HG03571 (cell line): ENCODE measurements around the gene SEMA4C.

Experiments
- ATAC-seq: cut with Tn5 transposase; IDR thresholded peaks from one replicate; pipeline ENCODE4 v1.9.1; 2021; ENCODE audit not compliant: unreplicated experiment

SEMA4C gene

DNA sequence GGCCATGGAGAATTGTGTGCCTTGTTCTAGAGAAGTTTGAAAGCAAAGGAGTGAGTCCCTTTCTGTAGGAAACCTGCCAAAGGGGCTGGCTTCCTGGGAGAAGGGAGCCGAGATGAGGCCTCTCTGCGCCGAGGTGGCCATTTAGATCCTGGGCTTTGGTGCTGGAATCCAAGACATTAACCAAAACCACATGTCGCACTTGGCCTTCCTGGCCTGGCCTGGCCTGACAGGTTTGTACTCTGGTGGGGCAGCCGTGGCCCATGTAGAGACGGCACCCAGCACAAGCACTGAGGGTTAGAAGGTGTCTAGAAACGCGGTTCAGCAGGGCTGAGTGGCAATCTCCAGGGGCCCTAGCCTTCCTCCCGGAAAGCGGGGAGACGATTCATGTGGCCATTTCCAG is 46.7 kb downstream of the SEMA4C start:
- no peak for ATAC-seq

DNA sequence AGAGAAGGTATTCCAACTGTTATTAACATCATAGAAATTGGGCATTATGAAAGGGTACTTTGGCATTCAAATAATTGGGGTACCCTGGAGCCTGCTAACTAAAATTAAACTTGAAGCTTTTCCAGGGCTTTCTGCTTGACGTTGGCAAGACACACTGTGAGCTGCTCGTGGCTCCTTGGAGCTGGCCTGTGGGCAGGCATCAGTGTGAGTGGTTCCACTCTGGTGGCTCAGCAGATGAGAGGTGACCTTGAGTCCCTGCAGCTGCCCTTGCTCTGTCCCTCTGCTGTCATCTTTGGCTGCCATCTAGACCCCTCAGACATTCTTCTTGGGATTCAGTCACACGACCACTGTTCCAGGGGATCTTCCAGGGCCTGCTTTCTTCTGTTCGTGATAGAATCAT is 47.1 kb downstream of the SEMA4C start:
- no peak for ATAC-seq

DNA sequence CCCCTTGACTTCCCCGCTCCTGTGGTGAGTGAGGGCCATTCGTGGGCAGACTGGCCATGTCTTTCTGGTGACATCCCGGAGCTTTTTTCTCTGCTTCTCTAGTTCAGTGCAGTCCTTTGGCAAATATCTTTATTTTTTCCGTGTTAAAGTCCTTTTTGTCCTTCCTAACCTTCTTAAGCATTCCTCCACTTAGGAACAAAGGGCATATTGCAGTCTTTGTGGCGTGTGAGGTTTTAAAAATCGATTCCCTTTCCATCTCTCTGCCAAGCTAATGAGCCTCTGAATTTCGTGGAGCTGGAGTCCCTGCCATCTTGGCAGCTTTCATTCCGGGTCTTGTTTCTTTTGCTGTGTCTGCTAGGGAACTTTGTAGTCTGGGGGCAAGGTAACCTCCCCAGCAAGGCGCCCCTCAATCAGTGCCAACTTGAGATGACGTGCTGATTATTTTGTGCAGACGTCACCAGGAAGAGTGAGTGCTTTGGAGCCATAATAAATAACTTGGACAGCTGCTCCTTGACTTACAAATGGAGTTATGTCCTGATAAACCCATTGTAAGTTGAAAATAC is 48.7 kb downstream of the SEMA4C start:
- ATAC-seq = no peak

GRCh38 chr2:96819876-96820511 is 49.9 kb downstream of the SEMA4C start:
- no peak for ATAC-seq

GRCh38 chr2:96819128-96819875 is 50.6 kb downstream of the SEMA4C start:
- ATAC-seq = no peak

- no peak for ATAC-seq
These were observed 52.0 kb downstream of the SEMA4C start for GRCh38 chr2:96817882-96818281.

DNA sequence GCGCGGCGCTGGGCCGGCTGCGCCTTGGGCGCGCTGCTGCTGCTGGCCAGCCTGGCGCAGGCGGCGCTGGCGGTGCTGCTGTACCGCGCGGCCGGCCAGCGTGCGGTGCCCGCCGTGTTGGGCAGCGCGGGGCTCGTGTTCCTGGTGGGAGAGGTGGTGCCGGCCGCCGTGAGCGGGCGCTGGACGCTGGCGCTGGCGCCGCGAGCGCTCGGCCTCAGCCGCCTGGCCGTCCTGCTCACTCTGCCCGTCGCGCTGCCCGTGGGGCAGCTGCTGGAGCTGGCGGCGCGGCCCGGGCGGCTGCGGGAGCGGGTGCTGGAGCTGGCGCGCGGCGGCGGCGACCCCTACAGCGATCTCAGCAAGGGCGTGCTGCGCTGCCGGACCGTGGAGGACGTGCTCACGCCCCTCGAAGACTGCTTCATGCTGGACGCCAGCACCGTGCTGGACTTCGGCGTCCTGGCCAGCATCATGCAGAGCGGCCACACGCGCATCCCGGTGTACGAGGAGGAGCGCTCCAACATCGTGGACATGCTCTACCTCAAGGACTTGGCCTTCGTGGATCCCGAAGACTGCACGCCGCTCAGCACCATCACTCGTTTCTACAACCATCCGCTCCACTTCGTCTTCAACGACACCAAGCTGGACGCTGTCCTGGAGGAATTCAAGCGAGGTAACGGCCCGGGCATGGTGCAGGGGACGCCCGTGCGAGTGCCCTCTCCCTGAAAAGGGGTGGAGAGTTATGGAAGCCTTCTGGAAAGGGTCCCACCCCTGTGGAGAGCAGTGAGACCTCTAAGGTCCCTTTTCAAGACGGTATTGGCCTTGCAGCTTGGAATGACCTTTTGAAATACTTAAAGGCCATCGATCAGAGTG is 52.8 kb downstream of the SEMA4C start:
- ATAC-seq = no peak

DNA sequence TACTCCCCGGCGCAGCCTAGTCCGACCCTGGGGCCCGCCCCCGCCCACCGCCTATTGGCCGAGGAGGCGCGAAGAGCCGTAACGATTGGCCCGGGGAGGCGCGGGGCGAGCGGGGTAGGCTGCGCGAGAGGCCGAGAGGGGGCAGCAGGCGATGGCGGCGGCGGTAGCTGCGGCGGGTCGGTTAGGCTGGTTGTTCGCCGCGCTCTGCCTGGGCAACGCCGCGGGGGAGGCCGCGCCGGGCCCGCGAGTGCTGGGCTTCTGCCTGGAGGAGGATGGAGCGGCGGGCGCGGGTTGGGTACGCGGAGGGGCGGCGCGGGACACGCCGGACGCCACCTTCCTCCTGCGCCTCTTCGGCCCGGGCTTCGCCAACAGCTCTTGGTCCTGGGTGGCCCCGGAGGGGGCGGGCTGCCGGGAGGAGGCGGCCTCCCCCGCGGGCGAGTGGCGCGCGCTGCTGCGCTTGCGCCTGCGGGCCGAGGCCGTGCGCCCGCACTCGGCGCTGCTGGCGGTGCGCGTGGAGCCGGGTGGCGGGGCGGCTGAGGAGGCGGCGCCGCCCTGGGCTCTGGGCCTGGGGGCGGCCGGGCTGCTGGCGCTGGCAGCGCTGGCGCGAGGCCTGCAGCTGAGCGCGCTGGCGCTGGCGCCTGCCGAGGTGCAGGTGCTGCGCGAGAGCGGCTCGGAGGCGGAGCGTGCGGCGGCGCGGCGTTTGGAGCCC is 53.6 kb downstream of the SEMA4C start, which contains the start of gene CNNM3:
Gene CNNM3 (plus strand): TSS at position 142 of the 709 bp plus-strand sequence. CDS start 10 bp downstream, at position 152.
- ATAC-seq = peak; percentile 82

DNA sequence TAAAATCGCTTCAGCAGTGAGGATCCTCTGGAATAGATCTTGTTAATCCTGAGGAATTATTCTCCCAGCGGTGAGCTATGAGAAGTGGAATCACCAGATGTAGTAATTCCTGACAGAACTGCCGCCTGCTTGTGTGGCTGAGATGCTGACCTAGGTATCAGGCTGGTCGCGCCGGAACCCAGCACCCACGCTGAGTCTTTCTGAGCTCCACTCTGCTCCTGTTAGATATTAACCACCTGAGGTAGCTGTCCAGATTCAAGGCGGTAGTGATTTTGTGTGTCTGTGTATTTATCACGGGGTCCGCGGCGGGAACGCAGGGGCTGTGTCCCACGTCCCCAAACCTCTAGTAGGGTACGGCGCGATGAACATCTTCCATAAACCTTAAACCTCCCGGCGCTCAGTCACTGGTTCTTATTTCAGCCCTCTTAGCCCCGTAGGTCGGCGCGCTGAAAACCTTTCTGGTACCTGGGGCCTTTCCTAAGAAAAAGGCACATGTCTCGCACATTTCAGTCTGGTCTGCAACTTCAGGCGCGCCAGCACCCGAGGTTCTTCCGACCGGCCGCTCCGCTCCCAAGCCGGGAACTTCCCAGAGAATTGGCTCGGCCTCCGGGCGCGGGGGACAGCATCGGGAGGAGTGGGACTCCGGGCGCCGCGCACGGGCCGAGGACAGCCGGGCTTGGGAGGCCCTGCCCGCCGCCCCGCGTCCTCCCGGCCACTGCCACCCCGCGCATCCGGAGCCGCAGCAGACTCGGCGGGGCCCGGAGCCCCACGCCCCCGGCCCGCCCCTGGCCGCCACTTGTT is 54.4 kb downstream of the SEMA4C start:
- peak; percentile 8 for ATAC-seq

DNA sequence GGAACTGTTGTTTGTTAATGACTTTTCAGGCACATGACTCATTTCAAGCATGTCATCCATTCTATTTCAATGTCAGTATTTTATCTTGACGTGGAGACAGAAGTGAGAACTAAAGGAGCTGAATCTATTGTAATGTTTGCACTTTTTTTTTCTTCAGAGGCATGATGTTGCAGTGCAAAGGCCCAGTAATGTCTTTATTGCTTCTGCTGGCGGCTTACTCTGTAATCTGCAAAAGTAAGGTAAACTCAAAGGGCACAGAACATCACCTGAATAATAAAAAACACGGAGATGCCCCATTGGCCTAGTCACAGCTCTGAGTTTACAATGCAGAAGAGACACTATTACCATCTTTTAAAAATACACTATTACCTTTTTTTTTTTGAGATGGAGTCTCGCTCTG is 56.2 kb downstream of the SEMA4C start:
- no peak for ATAC-seq

DNA sequence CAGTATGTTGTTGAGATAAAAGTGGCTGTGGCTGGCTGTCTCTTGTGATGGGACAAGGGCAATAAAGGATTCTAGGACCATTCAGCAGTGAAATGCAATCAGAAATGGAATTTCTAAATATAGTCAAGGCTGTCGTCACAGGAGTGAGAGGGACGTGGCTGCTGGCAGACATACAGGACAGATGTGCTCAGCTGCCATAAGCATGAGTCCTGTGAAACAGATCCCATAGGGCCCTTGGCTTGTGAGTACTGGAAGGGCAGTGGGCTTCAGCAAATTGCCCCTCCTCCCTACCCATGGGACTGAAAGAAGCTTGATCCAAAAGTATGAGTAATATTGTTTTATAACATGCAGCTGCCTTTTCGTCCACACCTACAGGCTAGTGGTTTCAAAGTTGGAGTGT is 58.0 kb downstream of the SEMA4C start:
- no peak for ATAC-seq

DNA sequence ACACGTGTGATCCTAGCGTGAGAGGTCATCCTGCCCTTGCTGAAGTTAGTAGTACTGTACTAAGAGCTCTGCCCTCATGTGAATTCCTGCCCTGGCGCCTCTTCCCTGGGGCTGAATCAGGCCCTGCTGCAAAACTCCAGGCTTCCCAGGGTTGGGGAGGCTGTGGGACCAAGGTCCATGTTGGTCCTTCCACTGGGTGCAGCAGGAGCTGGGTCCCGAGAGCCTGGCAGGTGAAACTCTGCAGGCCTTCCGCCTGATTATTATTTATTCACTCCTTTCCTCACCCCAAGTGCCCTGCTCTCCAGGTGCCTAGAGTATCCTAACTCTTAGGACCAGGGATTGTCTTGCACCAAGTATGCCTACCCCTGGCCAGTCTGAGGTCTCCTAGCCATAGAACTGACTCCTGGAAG is 59.1 kb downstream of the SEMA4C start:
- no peak for ATAC-seq

DNA sequence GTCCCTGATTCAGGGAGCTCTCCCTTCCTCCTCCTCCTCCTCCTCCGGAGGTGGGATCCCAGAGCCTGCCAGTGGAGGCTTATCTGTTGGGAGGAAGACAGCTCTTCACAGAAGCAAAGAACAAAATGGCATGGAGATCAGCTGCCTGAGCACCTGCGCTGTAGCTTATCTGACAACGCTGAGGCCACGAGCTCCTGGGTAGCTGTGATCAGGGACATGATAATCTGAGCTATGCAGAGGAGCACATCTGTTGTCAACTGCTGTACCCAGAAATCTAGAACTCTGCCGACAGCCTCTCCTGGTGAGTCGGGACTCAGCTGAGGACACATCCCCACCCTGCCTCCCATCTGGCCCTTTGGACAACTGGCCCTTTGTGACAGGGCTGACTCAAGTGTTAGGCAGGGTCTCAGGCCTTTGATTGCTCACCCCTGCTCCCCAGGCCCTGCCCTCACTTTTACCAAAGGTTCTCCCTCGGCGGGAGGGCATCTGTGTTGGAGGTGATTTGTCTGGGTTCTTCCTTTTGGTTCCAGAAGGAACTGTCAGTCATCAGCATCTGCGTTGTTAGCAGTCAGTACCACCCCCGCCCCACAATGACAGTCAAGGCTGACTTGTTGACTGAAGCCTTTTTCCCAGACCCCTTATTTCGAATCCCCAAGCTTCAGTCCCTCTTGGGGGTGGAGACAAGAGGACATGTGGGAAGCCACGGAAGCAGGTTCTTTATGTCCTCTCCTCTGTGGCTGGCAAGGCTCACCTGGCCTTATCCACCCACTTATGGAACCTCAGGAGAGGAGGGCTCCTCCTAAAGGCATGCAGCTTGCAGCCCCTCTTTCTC is 59.7 kb downstream of the SEMA4C start:
- ATAC-seq = no peak
